Lower leg skin (tissue), 4 donors: ENCODE results near the gene NUDT13. TPM values are rescaled to one million over a fixed set of nuclear protein-coding genes. Genes with fewer than 3 reads are reported as not detected.

ENCODE experiments used
- DNase-seq, 2 donors: peaks; one replicate each; pipeline ENCODE4 v3.0.0-alpha.2; 2019; ENCODE audit warnings: low spot score in 2 of 2
- H3K4me3 ChIP-seq: fragments of 200-600 bp; sonication (generic); 2 replicates; pipeline ENCODE4 v1.5.1; 2017; ENCODE audit warnings: mild to moderate bottlenecking, low read depth; ENCODE audit not compliant: poor library complexity, severe bottlenecking
- POLR2A ChIP-seq, 2 donors: fragments of 450-650 bp; IDR thresholded peaks; one replicate each; pipeline ENCODE4 v1.6.1; 2016 to 2017; ENCODE audit warnings: antibody characterized with exemption in 2 of 2, mild to moderate bottlenecking in 1 of 2, moderate library complexity in 1 of 2
- WGBS, 2 donors: methylation state at CpG; one replicate each; pipeline ENCODE4 v1.1.5; 2018; 5-methylcytosine and 5-hydroxymethylcytosine counted together
- intact Hi-C: fragments of 100-400 bp; cut with DNase I; formaldehyde crosslinking; loops from one replicate; pipeline ENCODE4 v1.15.0; 2023; ENCODE audit warnings: low total_unique reads
- total RNA-seq, 4 donors: library from RNA; depleted of rRNA; stranded (reverse); fragments of >200 nt; gene quantifications; one replicate each; pipeline ENCODE4 v1.1.0, GENCODE V29; 2016
- TF ChIP-seq, protein P1 (sequence below), 3 donors: fragments of 450-650 bp; IDR thresholded peaks; one replicate each; pipeline ENCODE4 v1.5.1; 2016; ENCODE audit warnings: antibody characterized with exemption in 3 of 3, mild to moderate bottlenecking in 3 of 3, moderate library complexity in 2 of 3

Gene NUDT13
- total RNA-seq, 4 donors from 2014 or later = 1.3 to 3.6 (median 2.9) TPM

- intact Hi-C loops = no loop called here
- no peak overlapping the region for H3K4me3 ChIP-seq
- WGBS, 2 donors = 89 to 94% methylated on average over 4 of the region's 4 CpGs
- no peak for TF ChIP-seq POLR2A (IDR thresholded peaks at IDR 0.05)
- TF ChIP-seq, protein P1, sequence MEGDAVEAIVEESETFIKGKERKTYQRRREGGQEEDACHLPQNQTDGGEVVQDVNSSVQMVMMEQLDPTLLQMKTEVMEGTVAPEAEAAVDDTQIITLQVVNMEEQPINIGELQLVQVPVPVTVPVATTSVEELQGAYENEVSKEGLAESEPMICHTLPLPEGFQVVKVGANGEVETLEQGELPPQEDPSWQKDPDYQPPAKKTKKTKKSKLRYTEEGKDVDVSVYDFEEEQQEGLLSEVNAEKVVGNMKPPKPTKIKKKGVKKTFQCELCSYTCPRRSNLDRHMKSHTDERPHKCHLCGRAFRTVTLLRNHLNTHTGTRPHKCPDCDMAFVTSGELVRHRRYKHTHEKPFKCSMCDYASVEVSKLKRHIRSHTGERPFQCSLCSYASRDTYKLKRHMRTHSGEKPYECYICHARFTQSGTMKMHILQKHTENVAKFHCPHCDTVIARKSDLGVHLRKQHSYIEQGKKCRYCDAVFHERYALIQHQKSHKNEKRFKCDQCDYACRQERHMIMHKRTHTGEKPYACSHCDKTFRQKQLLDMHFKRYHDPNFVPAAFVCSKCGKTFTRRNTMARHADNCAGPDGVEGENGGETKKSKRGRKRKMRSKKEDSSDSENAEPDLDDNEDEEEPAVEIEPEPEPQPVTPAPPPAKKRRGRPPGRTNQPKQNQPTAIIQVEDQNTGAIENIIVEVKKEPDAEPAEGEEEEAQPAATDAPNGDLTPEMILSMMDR (IDR thresholded peaks at IDR 0.05) = no peak
- no peak for DNase-seq
Observed at GRCh38 chr10:73119952-73120351, 9.7 kb downstream of the NUDT13 start.

- intact Hi-C loops = no loop called here
- TF ChIP-seq POLR2A (IDR thresholded peaks at IDR 0.05) = no peak
- TF ChIP-seq, protein P1 (IDR thresholded peaks at IDR 0.05) = no peak
- WGBS, 2 donors = 91 to 98% methylated on average over 2 of the region's 2 CpGs
Observed at GRCh38 chr10:73126343-73126742, 16.1 kb downstream of the NUDT13 start.

GRCh38 chr10:73131301-73131700, 21.0 kb downstream of the NUDT13 start:
- H3K4me3 ChIP-seq = no peak overlapping the region
- 24 to 28% methylated on average over 2 of the region's 2 CpGs for WGBS, 2 donors
- TF ChIP-seq POLR2A (IDR thresholded peaks at IDR 0.05) = no peak
- TF ChIP-seq, protein P1 (IDR thresholded peaks at IDR 0.05) = no peak
- intact Hi-C loops = no loop called here
- no peak for DNase-seq

More at GRCh38 chr10:73126343-73126742, 16.1 kb downstream of the NUDT13 start:
- DNase-seq = no peak
- no peak overlapping the region for H3K4me3 ChIP-seq

DNA sequence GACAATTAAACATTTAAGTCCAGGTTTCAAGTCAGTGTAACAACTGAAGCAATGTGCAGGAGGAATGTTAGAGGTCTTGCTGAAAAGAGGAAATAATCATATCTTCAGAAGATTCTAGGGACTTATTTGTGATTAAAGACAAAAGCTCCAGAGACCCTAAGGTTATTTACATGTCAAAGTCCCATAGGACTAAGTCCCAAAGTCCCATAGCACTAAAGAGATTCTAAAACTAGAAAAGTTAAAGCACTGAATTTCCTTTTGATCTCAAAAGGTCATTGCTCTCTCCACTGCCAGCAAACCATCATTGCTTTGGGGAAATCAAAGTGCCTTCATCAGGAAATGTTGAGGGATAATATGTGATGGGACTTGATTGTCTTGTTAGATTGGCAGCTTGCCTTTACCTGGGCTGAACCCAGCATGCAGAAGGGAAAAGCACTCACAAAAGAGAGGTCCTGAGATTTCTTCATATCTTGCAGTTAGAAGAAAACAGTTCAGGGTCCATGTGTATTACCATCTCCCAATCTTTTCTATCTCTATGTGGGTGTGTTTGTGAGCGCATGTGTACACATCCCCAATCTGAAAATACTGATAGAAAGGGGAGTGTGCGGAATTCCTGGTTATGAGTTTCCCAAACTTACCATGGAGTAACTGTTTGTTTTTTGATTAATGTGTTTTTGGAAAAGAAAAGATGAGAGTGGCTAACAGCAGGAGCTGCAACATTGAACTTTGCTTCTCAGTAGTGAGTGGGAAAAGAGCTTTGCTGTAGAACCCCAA, 21.8 kb downstream of the NUDT13 start:
- intact Hi-C loops = no loop called here
- WGBS, 2 donors = 92 to 97% methylated on average over 2 of the region's 2 CpGs
- no peak overlapping the region for H3K4me3 ChIP-seq
- TF ChIP-seq, protein P1 (IDR thresholded peaks at IDR 0.05) = no peak
- TF ChIP-seq POLR2A (IDR thresholded peaks at IDR 0.05) = no peak
- no peak for DNase-seq

- intact Hi-C loops = no loop called here
- WGBS, 2 donors = 86 to 89% methylated on average over 3 of the region's 3 CpGs
Observed at GRCh38 chr10:73134727-73135126, 24.5 kb downstream of the NUDT13 start.

More at GRCh38 chr10:73134727-73135126, 24.5 kb downstream of the NUDT13 start:
- no peak for DNase-seq
- TF ChIP-seq, protein P1 (IDR thresholded peaks at IDR 0.05) = no peak
- TF ChIP-seq POLR2A (IDR thresholded peaks at IDR 0.05) = no peak
- no peak overlapping the region for H3K4me3 ChIP-seq
